BLaER1 treated with 17β-estradiol and CSF1 and Interleukin-3, amounts not matched to agents 10 nM and 100 nM (cell line): Measurements from ENCODE around the gene RFC2.

Source experiments
- H3K27ac ChIP-seq, 11 experiments: shearing (Covaris generic); formaldehyde crosslinking; 2 replicates each; pipeline ENCODE4 v1.8.1; 2022
- H3K27me3 ChIP-seq, 11 experiments: shearing (Covaris generic); formaldehyde crosslinking; 2 replicates each; pipeline ENCODE4 v1.8.1; 2022
- H3K36me3 ChIP-seq, 11 experiments: shearing (Covaris generic); formaldehyde crosslinking; 2 replicates each; pipeline ENCODE4 v1.8.1; 2022
- H3K4me1 ChIP-seq, 10 experiments: shearing (Covaris generic); formaldehyde crosslinking; 2 replicates each; pipeline ENCODE4 v1.8.1; 2022
- H3K4me2 ChIP-seq, 11 experiments: shearing (Covaris generic); formaldehyde crosslinking; 2 replicates each; pipeline ENCODE4 v1.8.1; 2022
- H3K4me3 ChIP-seq, 10 experiments: shearing (Covaris generic); formaldehyde crosslinking; 2 replicates each; pipeline ENCODE4 v1.8.1; 2022
- H3K9ac ChIP-seq, 11 experiments: shearing (Covaris generic); formaldehyde crosslinking; 2 replicates each; pipeline ENCODE4 v1.8.1; 2022
- H3K9me3 ChIP-seq, 11 experiments: shearing (Covaris generic); formaldehyde crosslinking; replicated peaks in 1 of 11; 2 replicates each; pipeline ENCODE4 v1.8.1; 2022
- H4K20me1 ChIP-seq, 11 experiments: shearing (Covaris generic); formaldehyde crosslinking; 2 replicates each; pipeline ENCODE4 v1.8.1; 2022
- Cebpa-rat ChIP-seq, 11 experiments: shearing (Covaris generic); IDR thresholded peaks; 2 replicates each; pipeline ENCODE4 v1.8.1; 2022

The RFC2 gene

DNA sequence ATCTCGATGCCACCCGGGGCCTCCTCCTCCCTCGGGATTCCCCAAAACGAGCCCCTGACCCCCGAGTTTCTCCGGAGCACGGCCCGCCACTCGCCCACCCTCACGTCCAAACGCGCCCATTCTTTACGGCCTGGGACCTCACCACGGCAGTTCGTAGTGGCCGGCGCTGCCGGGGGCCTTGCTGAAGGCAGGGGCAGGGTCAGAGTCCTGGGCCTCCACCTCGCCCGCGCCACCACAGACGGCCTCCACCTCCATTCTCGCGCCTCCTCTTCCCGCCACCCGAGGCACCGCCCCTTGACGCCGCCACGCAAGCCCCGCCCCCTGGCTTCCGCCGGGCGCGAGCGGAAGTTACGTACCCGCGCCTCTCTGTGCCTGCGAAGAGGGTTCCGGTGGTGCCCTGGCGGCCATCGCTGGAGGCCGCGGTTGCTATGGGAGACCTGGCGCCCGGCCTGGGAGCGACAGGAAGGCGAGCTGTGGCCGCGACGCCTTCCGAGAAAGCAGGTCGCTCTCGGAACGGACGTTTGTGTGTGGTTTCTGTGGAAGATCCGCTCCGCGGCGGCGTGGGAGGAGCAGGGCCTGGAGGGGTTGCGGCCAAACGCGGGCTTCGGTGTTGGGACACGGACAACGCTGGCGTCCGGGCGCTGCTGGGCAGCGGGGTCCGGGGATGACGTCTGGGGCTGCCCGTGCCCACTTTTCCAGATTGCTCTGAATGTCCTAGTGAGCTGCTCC, at the start of gene RFC2:
Gene RFC2 (minus strand): TSS at position 271 of the 729 bp plus-strand sequence. CDS start 16 bp downstream, at position 255.
- Histone ChIP-seq H3K4me3 (peak within 1 kb of the TSS; percentile 80 to 98 (median 88)), H4K20me1 (peaks cover 0 to 11% (median 0%) of the 10 kb centered on the region in 11 experiments; a peak in 2 of 22 replicates), H3K9ac (peak within 1 kb of the TSS; percentile 88 to 97 (median 94)), H3K9me3 (no peaks in the 10 kb centered on the region), H3K27ac (peak within 1 kb of the TSS; percentile 82 to 94 (median 91)), H3K4me1 (peaks cover 47 to 82% (median 63%) of the 10 kb centered on the region in 10 experiments), H3K4me2 (peak within 1 kb of the TSS; percentile 81 to 99 (median 96)), H3K36me3 (peaks cover 22 to 41% (median 32%) of the 10 kb centered on the region in 11 experiments), H3K27me3 (no peaks in the 10 kb centered on the region)
- no peak for TF ChIP-seq Cebpa-rat (IDR thresholded peaks at IDR 0.05)

DNA sequence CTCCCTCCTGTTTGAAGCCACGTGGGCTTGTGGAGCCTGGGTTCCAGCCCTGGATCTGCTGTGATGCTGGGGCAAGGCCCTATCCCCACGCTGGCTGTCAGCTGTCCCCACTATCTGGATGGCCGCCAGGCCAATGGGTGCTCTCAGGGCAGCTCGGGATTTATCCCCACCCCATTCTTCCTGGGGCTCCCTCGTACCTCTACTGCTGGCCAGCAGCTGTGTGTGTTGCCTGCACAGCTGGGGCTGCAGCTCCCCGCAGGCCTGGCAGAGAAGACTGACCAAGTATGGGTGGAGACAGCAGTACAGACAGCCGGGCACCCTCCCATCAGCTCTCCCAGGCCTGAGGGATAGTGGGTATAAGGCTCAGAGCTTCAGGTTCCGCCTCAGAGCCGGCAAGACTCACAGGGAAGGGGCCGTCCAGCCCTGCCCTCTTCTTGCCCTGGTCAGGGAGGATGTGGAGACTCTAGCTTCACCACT, 48.6 kb upstream of the RFC2 start:
- H3K4me1 ChIP-seq: peaks cover 45 to 78% (median 54%) of the 10 kb centered on the region in 10 experiments
- H4K20me1 ChIP-seq: peaks cover 99 to 100% (median 100%) of the 10 kb centered on the region in 11 experiments
- no peak overlapping the region for H3K4me3 ChIP-seq
- no peaks in the 10 kb centered on the region for H3K27me3 ChIP-seq
- peaks cover 0 to 34% (median 6%) of the 10 kb centered on the region in 11 experiments; a peak in 13 of 22 replicates for H3K36me3 ChIP-seq
- no peak overlapping the region; a peak in 1 of 22 replicates for H3K9ac ChIP-seq
- no peak for TF ChIP-seq Cebpa-rat (IDR thresholded peaks at IDR 0.05)
- H3K9me3 ChIP-seq: no peaks in the 10 kb centered on the region
- H3K27ac ChIP-seq: no peak overlapping the region
- peak overlapping the region in 9 of 11 experiments; percentile 5 to 34 (median 15); a peak in 5 of 22 replicates for H3K4me2 ChIP-seq

DNA sequence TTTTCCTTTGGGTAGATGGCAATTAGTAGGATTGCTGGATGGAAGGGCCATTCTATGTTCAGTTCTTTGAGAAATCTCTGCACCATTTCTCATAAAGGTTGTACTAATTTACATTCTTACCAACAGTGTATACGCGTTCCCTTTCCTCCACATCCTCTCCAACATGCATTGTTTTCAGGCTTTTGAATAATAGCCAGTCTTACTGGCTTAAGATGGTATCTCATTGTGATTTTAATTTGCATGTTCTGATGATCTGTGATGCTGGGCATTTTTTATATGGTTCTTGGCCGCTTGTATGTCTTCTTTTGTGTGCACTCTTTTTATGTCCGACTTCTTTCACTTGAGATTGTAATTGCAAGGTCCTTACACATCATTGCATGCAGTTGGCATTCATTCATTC, 46.7 kb upstream of the RFC2 start:
- Histone ChIP-seq H3K4me2 (no peak overlapping the region), H3K4me1 (peaks cover 28 to 60% (median 42%) of the 10 kb centered on the region in 10 experiments), H3K9ac (no peak overlapping the region), H4K20me1 (peaks cover 99 to 100% (median 100%) of the 10 kb centered on the region in 11 experiments), H3K4me3 (no peak overlapping the region), H3K27me3 (no peaks in the 10 kb centered on the region), H3K27ac (no peak overlapping the region), H3K9me3 (0 out of 22 replicates have a peak, but pooled peaks cover 0 to 8% (median 0%) of the 10 kb centered on the region in 11 experiments), H3K36me3 (peaks cover 5 to 50% (median 17%) of the 10 kb centered on the region in 11 experiments; a peak in 21 of 22 replicates)
- no peak for TF ChIP-seq Cebpa-rat (IDR thresholded peaks at IDR 0.05)

GRCh38 chr7:74299401-74299800, 45.2 kb upstream of the RFC2 start:
- TF ChIP-seq Cebpa-rat (IDR thresholded peaks at IDR 0.05): no peak
- H3K4me1 ChIP-seq: peaks cover 34 to 61% (median 43%) of the 10 kb centered on the region in 10 experiments
- H3K4me2 ChIP-seq: peak overlapping the region in 3 of 11 experiments; percentile 58 to 73 (median 71); a peak in 6 of 22 replicates
- H3K27me3 ChIP-seq: no peaks in the 10 kb centered on the region
- H3K9ac ChIP-seq: no peak overlapping the region
- H3K9me3 ChIP-seq: 0 out of 22 replicates have a peak, but pooled peaks cover 0 to 8% (median 0%) of the 10 kb centered on the region in 11 experiments
- no peak overlapping the region for H3K27ac ChIP-seq
- peaks cover 8 to 60% (median 22%) of the 10 kb centered on the region in 11 experiments; a peak in 21 of 22 replicates for H3K36me3 ChIP-seq
- no peak overlapping the region for H3K4me3 ChIP-seq
- peaks cover 99 to 100% (median 100%) of the 10 kb centered on the region in 11 experiments for H4K20me1 ChIP-seq

GRCh38 chr7:74297516-74298233, 43.5 kb upstream of the RFC2 start:
- TF ChIP-seq Cebpa-rat (IDR thresholded peaks at IDR 0.05): no peak
- peaks cover 8 to 57% (median 22%) of the 10 kb centered on the region in 11 experiments; a peak in 21 of 22 replicates for H3K36me3 ChIP-seq
- H3K9me3 ChIP-seq: 0 out of 22 replicates have a peak, but pooled peaks cover 0 to 8% (median 0%) of the 10 kb centered on the region in 11 experiments
- peak overlapping the region in 5 of 11 experiments; percentile 52 to 73 (median 58); a peak in 10 of 22 replicates for H3K4me2 ChIP-seq
- H3K27me3 ChIP-seq: no peaks in the 10 kb centered on the region
- no peak overlapping the region for H3K27ac ChIP-seq
- H3K9ac ChIP-seq: no peak overlapping the region
- no peak overlapping the region for H3K4me3 ChIP-seq
- peaks cover 99 to 100% (median 100%) of the 10 kb centered on the region in 11 experiments for H4K20me1 ChIP-seq
- peaks cover 45 to 71% (median 57%) of the 10 kb centered on the region in 10 experiments for H3K4me1 ChIP-seq

DNA sequence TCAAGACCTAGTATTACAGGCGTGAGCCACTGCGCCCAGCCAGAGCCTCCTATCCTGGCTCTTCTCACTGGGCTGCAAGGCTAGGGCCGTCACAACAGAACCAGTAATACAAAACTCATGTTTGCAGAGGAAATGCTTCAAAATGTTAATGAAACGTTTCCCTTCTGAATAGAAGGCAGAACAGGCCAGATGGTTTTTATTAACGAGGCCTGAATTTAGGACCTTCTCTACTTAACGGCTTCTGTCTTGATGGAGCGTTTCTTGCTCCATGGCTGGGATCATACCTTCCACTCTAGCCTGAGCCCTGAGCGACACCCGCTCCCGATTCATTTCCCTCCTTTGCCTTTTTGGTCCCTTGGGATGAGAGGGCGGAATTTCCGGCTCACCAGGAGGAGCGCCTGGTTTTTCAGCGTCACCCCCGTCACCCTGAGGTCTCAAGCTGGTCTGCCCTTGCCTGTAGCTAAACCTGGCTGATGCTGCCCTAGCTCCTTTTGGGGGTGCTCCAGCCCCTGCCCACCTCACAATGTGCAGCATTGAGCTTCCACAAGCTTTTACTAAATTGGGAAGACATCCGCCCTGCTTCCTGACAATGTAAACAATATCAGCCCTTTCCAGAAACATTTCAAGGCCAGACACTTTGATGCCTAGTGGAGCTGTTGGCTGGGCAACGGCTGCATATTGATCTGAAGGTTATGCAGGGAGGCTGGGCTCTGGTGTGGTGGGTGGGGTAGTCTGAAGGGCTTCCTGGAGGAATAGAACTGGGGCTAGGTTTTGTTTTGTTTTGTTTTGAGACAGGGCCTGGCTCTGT, 40.2 kb upstream of the RFC2 start:
- peaks cover 92 to 99% (median 97%) of the 10 kb centered on the region in 11 experiments for H4K20me1 ChIP-seq
- peak overlapping the region; percentile 90 to 99 (median 97) for H3K4me2 ChIP-seq
- no peaks in the 10 kb centered on the region for H3K27me3 ChIP-seq
- H3K9ac ChIP-seq: peak overlapping the region in 10 of 11 experiments; percentile 17 to 66 (median 52); a peak in 18 of 22 replicates
- peaks cover 58 to 86% (median 68%) of the 10 kb centered on the region in 10 experiments for H3K4me1 ChIP-seq
- peak overlapping the region in 6 of 10 experiments; percentile 11 to 45 (median 26); a peak in 8 of 20 replicates for H3K4me3 ChIP-seq
- no peak for TF ChIP-seq Cebpa-rat (IDR thresholded peaks at IDR 0.05)
- peak overlapping the region in 7 of 11 experiments; percentile 15 to 59 (median 30); a peak in 12 of 22 replicates for H3K27ac ChIP-seq
- peaks cover 6 to 39% (median 20%) of the 10 kb centered on the region in 11 experiments; a peak in 21 of 22 replicates for H3K36me3 ChIP-seq
- 0 out of 22 replicates have a peak, but pooled peaks cover 0 to 8% (median 0%) of the 10 kb centered on the region in 11 experiments for H3K9me3 ChIP-seq

GRCh38 chr7:74293577-74293908, 39.3 kb upstream of the RFC2 start:
- peaks cover 84 to 92% (median 88%) of the 10 kb centered on the region in 11 experiments for H4K20me1 ChIP-seq
- H3K27me3 ChIP-seq: no peaks in the 10 kb centered on the region
- TF ChIP-seq Cebpa-rat (IDR thresholded peaks at IDR 0.05): no peak
- H3K27ac ChIP-seq: peak overlapping the region in 9 of 11 experiments; percentile 2 to 59 (median 34); a peak in 10 of 22 replicates
- H3K4me1 ChIP-seq: peaks cover 60 to 83% (median 68%) of the 10 kb centered on the region in 10 experiments
- peak overlapping the region in 9 of 11 experiments; percentile 3 to 57 (median 46); a peak in 14 of 22 replicates for H3K9ac ChIP-seq
- H3K4me3 ChIP-seq: peak overlapping the region in 8 of 10 experiments; percentile 10 to 97 (median 34); a peak in 11 of 20 replicates
- peaks cover 6 to 34% (median 20%) of the 10 kb centered on the region in 11 experiments; a peak in 21 of 22 replicates for H3K36me3 ChIP-seq
- 0 out of 22 replicates have a peak, but pooled peaks cover 0 to 8% (median 0%) of the 10 kb centered on the region in 11 experiments for H3K9me3 ChIP-seq
- peak overlapping the region; percentile 90 to 99 (median 97) for H3K4me2 ChIP-seq
